HCT116 (cell line): ENCODE results near the gene NUDT14. TPM values are rescaled to one million over a fixed set of nuclear protein-coding genes. Genes with fewer than 3 reads are reported as not detected.

Source experiments
- ATAC-seq: fragments of 200-7000 bp; cut with Tn5 transposase; 2 replicates; pipeline ENCODE4 v1.9.1; 2020; ENCODE audit warnings: mild to moderate bottlenecking, moderate library complexity
- BruUV-seq: library from RNA; stranded (reverse); fragments of 400-500 nt; replicated peaks from 2 replicates; lab custom pipeline; 2021; lab: Mats Ljungman, UMichigan
- CTCF ChIA-PET: fragments of 300-600 bp; sonication (Branson Sonifier 250); formaldehyde crosslinking; loops from one replicate; lab custom pipeline; 2021; ENCODE audit warnings: antibody characterized with exemption; lab: Charles Lee
- POLR2A ChIA-PET: fragments of 300-600, 350-600 bp; sonication (Branson Sonifier 250); formaldehyde crosslinking; loops from one replicate; lab custom pipeline; 2021; ENCODE audit warnings: antibody characterized with exemption; lab: Charles Lee
- RAD21 ChIA-PET, 2 experiments: fragments of 300-600 bp; sonication (Branson Sonifier 250); formaldehyde crosslinking; loops; one replicate each; lab custom pipeline; 2023; ENCODE audit warnings: low total read pairs in 2 of 2; ENCODE audit not compliant: uncharacterized antibody in 2 of 2, unreplicated experiment in 2 of 2, low non-redundant PET in 1 of 2; lab: Charles Lee
- DNase-seq: peaks from one replicate; pipeline ENCODE4 v3.0.0-alpha.2; 2010; ENCODE audit warnings: low read depth, low spot score
- H2AFZ ChIP-seq: fragments of 200-600 bp; shearing (Covaris generic), sonication (generic); 2 replicates; pipeline ENCODE4 v1.6.1; 2017; ENCODE audit warnings: low read depth, mixed run types, mixed read lengths, antibody characterized with exemption, low read length; ENCODE audit not compliant: poor library complexity, severe bottlenecking
- H3K27ac ChIP-seq: 2 replicates; pipeline ENCODE4 v1.5.1; 2012; ENCODE audit warnings: low read depth, low read length
- H3K27me3 ChIP-seq: fragments of 200-600 bp; sonication (generic); 2 replicates; pipeline ENCODE4 v1.6.1; 2016; ENCODE audit warnings: mixed run types, low read length, mixed read lengths; ENCODE audit not compliant: insufficient read depth
- H3K36me3 ChIP-seq, 2 experiments: fragments of 200-500 bp in 1 of 2; fragments of 200-600 bp in 1 of 2; sonication (Bioruptor generic) in 1 of 2; sonication (generic) in 1 of 2; 2 replicates each; pipeline versions ENCODE4 v1.5.1 to v1.6.1; 2014 to 2016; ENCODE audit warnings: low read length in 2 of 2, inconsistent platforms in 1 of 2, mixed read lengths in 1 of 2, mixed run types in 1 of 2; ENCODE audit not compliant: insufficient read depth in 2 of 2, control insufficient read depth in 1 of 2
- H3K4me1 ChIP-seq, 2 experiments: fragments of 200-600 bp in 1 of 2; sonication (generic) in 1 of 2; 2 replicates each; pipeline versions ENCODE4 v1.5.1 to v1.6.1; 2012 to 2017; ENCODE audit warnings: low read length in 2 of 2, inconsistent platforms in 1 of 2, mild to moderate bottlenecking in 1 of 2, mixed read lengths in 1 of 2, mixed run types in 1 of 2, moderate library complexity in 1 of 2; ENCODE audit not compliant: insufficient read depth in 2 of 2, control insufficient read depth in 1 of 2
- H3K4me2 ChIP-seq: fragments of 200-600 bp; sonication (generic); 2 replicates; pipeline ENCODE4 v1.6.1; 2017; ENCODE audit warnings: mixed run types, low read length, mixed read lengths
- H3K4me3 ChIP-seq, 2 experiments: fragments of 200-600 bp in 1 of 2; sonication (generic) in 1 of 2; replicated peaks in 1 of 2; 2 replicates each; pipeline ENCODE4 v1.5.1; 2011 to 2016; ENCODE audit warnings: low read length in 2 of 2, control low read depth in 1 of 2, low read depth in 1 of 2, mild to moderate bottlenecking in 1 of 2, mixed read lengths in 1 of 2, mixed run types in 1 of 2
- H3K79me2 ChIP-seq: fragments of 200-600 bp; sonication (generic); 2 replicates; pipeline ENCODE4 v1.6.1; 2017; ENCODE audit warnings: mild to moderate bottlenecking, mixed run types, low read length, moderate library complexity, mixed read lengths; ENCODE audit not compliant: insufficient read depth
- H3K9ac ChIP-seq: fragments of 200-600 bp; sonication (generic); 2 replicates; pipeline ENCODE4 v1.6.1; 2016; ENCODE audit warnings: low read length, mixed read lengths
- H3K9me2 ChIP-seq: fragments of 200-600 bp; sonication (generic), shearing (Covaris generic); 2 replicates; pipeline ENCODE4 v1.6.1; 2017; ENCODE audit warnings: mixed run types, mild to moderate bottlenecking, moderate library complexity; ENCODE audit not compliant: insufficient read depth
- H3K9me3 ChIP-seq, 2 experiments: fragments of 200-500 bp in 1 of 2; fragments of 200-600 bp in 1 of 2; sonication (Bioruptor generic) in 1 of 2; sonication (generic) in 1 of 2; 2 replicates each; pipeline ENCODE4 v1.6.1; 2014 to 2017; ENCODE audit warnings: low read length in 2 of 2, mixed read lengths in 2 of 2, inconsistent platforms in 1 of 2, low read depth in 1 of 2, mild to moderate bottlenecking in 1 of 2, mixed run types in 1 of 2, moderate library complexity in 1 of 2; ENCODE audit not compliant: control insufficient read depth in 1 of 2, insufficient read depth in 1 of 2
- H4K20me1 ChIP-seq: fragments of 200-600 bp; sonication (generic), shearing (Covaris generic); 2 replicates; pipeline ENCODE4 v1.6.1; 2017; ENCODE audit warnings: mixed run types, mild to moderate bottlenecking, moderate library complexity; ENCODE audit not compliant: insufficient read depth
- CEBPB ChIP-seq: IDR thresholded peaks from 2 replicates; pipeline ENCODE4 v1.6.1; 2012; ENCODE audit warnings: low read depth
- EZH2phosphoT487 ChIP-seq: fragments of 200-600 bp; IDR thresholded peaks from 2 replicates; pipeline ENCODE4 v1.6.1; 2018; ENCODE audit warnings: antibody characterized with exemption, borderline replicate concordance
- FOSL1 ChIP-seq: IDR thresholded peaks from 2 replicates; pipeline ENCODE4 v1.6.1; 2012; ENCODE audit warnings: low read depth
- POLR2A ChIP-seq: IDR thresholded peaks from 2 replicates; pipeline ENCODE4 v1.7.0; 2011; ENCODE audit warnings: borderline replicate concordance; ENCODE audit not compliant: insufficient read depth, insufficient read length; ENCODE audit errors: extremely low read depth
- SP1 ChIP-seq: IDR thresholded peaks from 2 replicates; pipeline ENCODE4 v1.6.1; 2012; ENCODE audit warnings: low read depth
- SRF ChIP-seq: IDR thresholded peaks from 2 replicates; pipeline ENCODE4 v1.6.1; 2012; ENCODE audit warnings: low read depth
- intact Hi-C: fragments of 100-400 bp; cut with micrococcal nuclease; formaldehyde crosslinking; loops from 2 replicates; pipeline ENCODE4 v1.10.0; 2022
- total RNA-seq: library from RNA; stranded (reverse); gene quantifications from one replicate; pipeline ENCODE4 v1.2.1, GENCODE V29; 2021; ENCODE audit not compliant: unreplicated experiment
- TF ChIP-seq, protein P1 (sequence below): IDR thresholded peaks from 2 replicates; pipeline ENCODE4 v1.6.1; 2011; ENCODE audit warnings: mild to moderate bottlenecking, low read length, moderate library complexity; ENCODE audit not compliant: insufficient replicate concordance; ENCODE audit errors: extremely low read depth
- TF ChIP-seq, protein P2 (sequence below): IDR thresholded peaks from 2 replicates; pipeline ENCODE4 v1.6.1; 2012

Gene NUDT14
- total RNA-seq, 1 experiment from 2014 or later: 56.1 TPM

DNA sequence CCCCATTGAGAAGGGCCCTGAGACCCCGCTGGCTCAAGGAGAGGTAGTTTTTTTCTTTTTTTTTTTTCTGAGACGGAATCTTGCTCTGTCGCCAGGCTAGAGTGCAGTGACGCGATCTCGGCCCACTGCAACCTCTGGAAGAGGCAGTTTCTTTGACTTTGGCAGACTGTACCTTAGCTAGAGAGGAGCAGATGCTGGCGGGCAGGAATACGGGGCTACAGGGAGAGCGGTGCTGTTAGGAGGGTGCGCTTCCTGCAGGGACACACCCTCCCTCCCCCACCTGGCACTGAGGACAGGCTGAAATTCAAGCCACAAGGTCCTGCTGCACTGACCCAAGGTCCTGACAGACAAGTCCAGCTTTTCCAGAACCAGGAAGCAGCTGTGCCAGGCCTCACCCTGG lies 32.2 kb upstream of the NUDT14 start:
- no peak overlapping the region for H3K4me2 ChIP-seq
- H3K9me2 ChIP-seq: no peaks in the 10 kb centered on the region
- DNase-seq (no peak), ATAC-seq (no peak)
- H3K9ac ChIP-seq: no peak overlapping the region
- no peaks in the 10 kb centered on the region for H3K9me3 ChIP-seq
- no peaks in the 10 kb centered on the region for H4K20me1 ChIP-seq
- peaks cover 0 to 3% of the 10 kb centered on the region in 2 experiments; a peak in 1 of 4 replicates for H3K36me3 ChIP-seq
- ChIA-PET CTCF (no interaction called here), RAD21 (no interaction called here), POLR2A (no interaction called here)
- H3K4me3 ChIP-seq: no peak overlapping the region
- H3K27ac ChIP-seq: no peak overlapping the region
- no peak overlapping the region for H2AFZ ChIP-seq
- no peaks in the 10 kb centered on the region for H3K27me3 ChIP-seq
- BruUV-seq: no TSS peak
- H3K4me1 ChIP-seq: no peaks in the 10 kb centered on the region
- no peaks in the 10 kb centered on the region for H3K79me2 ChIP-seq
- no peak for TF ChIP-seq SP1
- TF ChIP-seq FOSL1: no peak
- no peak for TF ChIP-seq EZH2phosphoT487
- TF ChIP-seq POLR2A: no peak
- TF ChIP-seq SRF: no peak
- TF ChIP-seq, protein P1, sequence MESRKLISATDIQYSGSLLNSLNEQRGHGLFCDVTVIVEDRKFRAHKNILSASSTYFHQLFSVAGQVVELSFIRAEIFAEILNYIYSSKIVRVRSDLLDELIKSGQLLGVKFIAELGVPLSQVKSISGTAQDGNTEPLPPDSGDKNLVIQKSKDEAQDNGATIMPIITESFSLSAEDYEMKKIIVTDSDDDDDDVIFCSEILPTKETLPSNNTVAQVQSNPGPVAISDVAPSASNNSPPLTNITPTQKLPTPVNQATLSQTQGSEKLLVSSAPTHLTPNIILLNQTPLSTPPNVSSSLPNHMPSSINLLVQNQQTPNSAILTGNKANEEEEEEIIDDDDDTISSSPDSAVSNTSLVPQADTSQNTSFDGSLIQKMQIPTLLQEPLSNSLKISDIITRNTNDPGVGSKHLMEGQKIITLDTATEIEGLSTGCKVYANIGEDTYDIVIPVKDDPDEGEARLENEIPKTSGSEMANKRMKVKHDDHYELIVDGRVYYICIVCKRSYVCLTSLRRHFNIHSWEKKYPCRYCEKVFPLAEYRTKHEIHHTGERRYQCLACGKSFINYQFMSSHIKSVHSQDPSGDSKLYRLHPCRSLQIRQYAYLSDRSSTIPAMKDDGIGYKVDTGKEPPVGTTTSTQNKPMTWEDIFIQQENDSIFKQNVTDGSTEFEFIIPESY: no peak
- no peak for TF ChIP-seq CEBPB
- TF ChIP-seq, protein P2, sequence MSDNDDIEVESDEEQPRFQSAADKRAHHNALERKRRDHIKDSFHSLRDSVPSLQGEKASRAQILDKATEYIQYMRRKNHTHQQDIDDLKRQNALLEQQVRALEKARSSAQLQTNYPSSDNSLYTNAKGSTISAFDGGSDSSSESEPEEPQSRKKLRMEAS: no peak
- TF ChIP-seq, all 23 proteins: peak for 0
- intact Hi-C loops: no loop called here
